Measurements from ENCODE around the gene PAF1.
A peak's percentile ranks its signal among the peaks of the same experiment; 100 is the strongest.

Gene PAF1

GRCh38 chr19:39422020-39422419 is 31.1 kb upstream of the PAF1 start:
- Histone ChIP-seq H3K36me3 (ENCODE audit: insufficient read depth, low read length) (peaks cover 31% of the 10 kb centered on the region), H3K9me3 (ENCODE audit: low read depth, low read length) (no peaks in the 10 kb centered on the region), H3K27ac (no peak overlapping the region), H3K9ac (ENCODE audit: insufficient read length) (no peak overlapping the region), H3K4me3 (no peak overlapping the region)
- DNase-seq (ENCODE audit: low read depth, low spot score), result no peak
- TF ChIP-seq FOXP2 (optimal IDR thresholded peaks at IDR 0.05; ENCODE audit: control extremely low read depth, extremely low read length, insufficient read depth) (no peak), POLR2AphosphoS5 (IDR thresholded peaks at IDR 0.05; ENCODE audit: borderline replicate concordance, low read depth, low read length) (no peak), EZH2 (IDR thresholded peaks at IDR 0.05) (no peak)

- no peak for DNase-seq (ENCODE audit: low read depth, low spot score)
- H3K36me3 ChIP-seq (ENCODE audit: insufficient read depth, low read length), result peaks cover 43% of the 10 kb centered on the region
- no peaks in the 10 kb centered on the region for H3K9me3 ChIP-seq (ENCODE audit: low read depth, low read length)
- no peak overlapping the region for H3K27ac ChIP-seq
- H3K9ac ChIP-seq (ENCODE audit: insufficient read length), result no peak overlapping the region
- H3K4me3 ChIP-seq, result no peak overlapping the region
- no peak for TF ChIP-seq EZH2 (IDR thresholded peaks at IDR 0.05)
These were observed 29.9 kb upstream of the PAF1 start for GRCh38 chr19:39420769-39421168.

- no peak overlapping the region for H3K27ac ChIP-seq
- H3K9ac ChIP-seq (ENCODE audit: insufficient read length), result no peak overlapping the region
- DNase-seq (ENCODE audit: low read depth, low spot score), result no peak
- peaks cover 47% of the 10 kb centered on the region for H3K36me3 ChIP-seq (ENCODE audit: insufficient read depth, low read length)
- H3K9me3 ChIP-seq (ENCODE audit: low read depth, low read length), result no peaks in the 10 kb centered on the region
- TF ChIP-seq FOXP2 (optimal IDR thresholded peaks at IDR 0.05; ENCODE audit: control extremely low read depth, extremely low read length, insufficient read depth), result no peak
- TF ChIP-seq EZH2 (IDR thresholded peaks at IDR 0.05), result no peak
- no peak for TF ChIP-seq POLR2AphosphoS5 (IDR thresholded peaks at IDR 0.05; ENCODE audit: borderline replicate concordance, low read depth, low read length)
- no peak overlapping the region for H3K4me3 ChIP-seq
These were observed 28.1 kb upstream of the PAF1 start for GRCh38 chr19:39419003-39419402.

- H3K36me3 ChIP-seq (ENCODE audit: insufficient read depth, low read length), result peaks cover 41% of the 10 kb centered on the region
- no peak overlapping the region for H3K27ac ChIP-seq
- TF ChIP-seq EZH2 (IDR thresholded peaks at IDR 0.05), result no peak
- no peak for TF ChIP-seq POLR2AphosphoS5 (IDR thresholded peaks at IDR 0.05; ENCODE audit: borderline replicate concordance, low read depth, low read length)
- TF ChIP-seq FOXP2 (optimal IDR thresholded peaks at IDR 0.05; ENCODE audit: control extremely low read depth, extremely low read length, insufficient read depth), result no peak
- H3K9me3 ChIP-seq (ENCODE audit: low read depth, low read length), result no peaks in the 10 kb centered on the region
- no peak overlapping the region for H3K4me3 ChIP-seq
- DNase-seq (ENCODE audit: low read depth, low spot score), result no peak
- no peak overlapping the region for H3K9ac ChIP-seq (ENCODE audit: insufficient read length)
These were observed 26.7 kb upstream of the PAF1 start for GRCh38 chr19:39417463-39418181.

GRCh38 chr19:39416152-39417120 is 25.5 kb upstream of the PAF1 start:
- H3K9ac ChIP-seq (ENCODE audit: insufficient read length), result no peak overlapping the region
- H3K9me3 ChIP-seq (ENCODE audit: low read depth, low read length), result no peaks in the 10 kb centered on the region
- TF ChIP-seq FOXP2 (optimal IDR thresholded peaks at IDR 0.05; ENCODE audit: control extremely low read depth, extremely low read length, insufficient read depth) (no peak), EZH2 (IDR thresholded peaks at IDR 0.05) (no peak), POLR2AphosphoS5 (IDR thresholded peaks at IDR 0.05; ENCODE audit: borderline replicate concordance, low read depth, low read length) (no peak)
- H3K4me3 ChIP-seq, result no peak overlapping the region
- H3K27ac ChIP-seq, result no peak overlapping the region
- H3K36me3 ChIP-seq (ENCODE audit: insufficient read depth, low read length), result peaks cover 35% of the 10 kb centered on the region
- DNase-seq (ENCODE audit: low read depth, low spot score), result no peak

GRCh38 chr19:39415111-39416046 is 24.5 kb upstream of the PAF1 start:
- DNase-seq (ENCODE audit: low read depth, low spot score), result no peak
- TF ChIP-seq FOXP2 (optimal IDR thresholded peaks at IDR 0.05; ENCODE audit: control extremely low read depth, extremely low read length, insufficient read depth) (no peak), EZH2 (IDR thresholded peaks at IDR 0.05) (no peak), POLR2AphosphoS5 (IDR thresholded peaks at IDR 0.05; ENCODE audit: borderline replicate concordance, low read depth, low read length) (no peak)
- H3K27ac ChIP-seq, result no peak overlapping the region
- H3K36me3 ChIP-seq (ENCODE audit: insufficient read depth, low read length), result peaks cover 30% of the 10 kb centered on the region
- no peaks in the 10 kb centered on the region for H3K9me3 ChIP-seq (ENCODE audit: low read depth, low read length)
- H3K9ac ChIP-seq (ENCODE audit: insufficient read length), result no peak overlapping the region
- H3K4me3 ChIP-seq, result peak overlapping the region; percentile 99; the same call in 1 of the 2 replicates

GRCh38 chr19:39413911-39414608 is 23.2 kb upstream of the PAF1 start:
- TF ChIP-seq FOXP2 (optimal IDR thresholded peaks at IDR 0.05; ENCODE audit: control extremely low read depth, extremely low read length, insufficient read depth), result no peak
- TF ChIP-seq EZH2 (IDR thresholded peaks at IDR 0.05), result no peak
- TF ChIP-seq POLR2AphosphoS5 (IDR thresholded peaks at IDR 0.05; ENCODE audit: borderline replicate concordance, low read depth, low read length), result no peak
- Histone ChIP-seq H3K9me3 (ENCODE audit: low read depth, low read length) (no peaks in the 10 kb centered on the region), H3K36me3 (ENCODE audit: insufficient read depth, low read length) (peaks cover 26% of the 10 kb centered on the region), H3K4me3 (peak overlapping the region; percentile 99), H3K27ac (peak overlapping the region; percentile 87), H3K9ac (ENCODE audit: insufficient read length) (peak overlapping the region; percentile 93)
- no peak for DNase-seq (ENCODE audit: low read depth, low spot score)

All from SK-N-MC (cell line).